ENCODE results near the gene ABCG5.

ABCG5 gene

DNA sequence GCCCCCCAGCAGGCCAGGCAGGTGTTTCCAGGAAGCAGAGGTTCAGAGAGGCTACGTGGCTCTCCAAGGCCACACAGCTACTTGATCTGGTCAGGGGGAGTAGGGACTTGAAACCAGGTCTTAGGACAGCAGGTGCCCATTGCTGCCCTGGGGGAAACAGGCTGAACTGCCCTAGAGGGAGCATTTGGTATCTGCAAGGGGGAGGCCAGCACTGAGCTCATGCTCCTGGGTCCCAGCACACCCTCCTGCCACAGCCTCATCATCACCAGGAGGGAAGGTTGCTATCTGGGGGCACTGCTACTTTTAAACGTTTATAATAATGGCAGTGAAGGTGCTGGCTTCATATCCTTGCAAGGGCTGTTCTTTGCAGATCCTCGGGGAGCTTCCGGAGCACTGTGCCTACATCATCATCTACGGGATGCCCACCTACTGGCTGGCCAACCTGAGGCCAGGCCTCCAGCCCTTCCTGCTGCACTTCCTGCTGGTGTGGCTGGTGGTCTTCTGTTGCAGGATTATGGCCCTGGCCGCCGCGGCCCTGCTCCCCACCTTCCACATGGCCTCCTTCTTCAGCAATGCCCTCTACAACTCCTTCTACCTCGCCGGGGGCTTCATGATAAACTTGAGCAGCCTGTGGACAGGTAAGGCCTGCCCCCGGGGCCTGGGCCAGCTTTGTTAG lies 36.3 kb upstream of the ABCG5 start:
- Histone ChIP-seq H3K27ac (ENCODE audit: low read length) (no peak overlapping the region), H3K4me3 (ENCODE audit: low read length) (no peak overlapping the region), H3K9ac (ENCODE audit: low read length) (no peak overlapping the region), H3K27me3 (replicated peaks; ENCODE audit: insufficient read depth, low read length) (peaks cover 17% of the 10 kb centered on the region; the same call in 1 of the 2 replicates), H3K4me2 (ENCODE audit: low read depth, low read length) (no peak overlapping the region), H3K9me3 (replicated peaks; ENCODE audit: insufficient read depth, low read length) (no peaks in the 10 kb centered on the region), H2AFZ (ENCODE audit: low read length) (no peak overlapping the region), H3K36me3 (replicated peaks; ENCODE audit: insufficient read depth, low read length) (no peaks in the 10 kb centered on the region), H3K4me1 (ENCODE audit: low read length) (no peaks in the 10 kb centered on the region), H4K20me1 (ENCODE audit: insufficient read depth, low read length) (no peaks in the 10 kb centered on the region), H3F3A (ENCODE audit: insufficient read depth, low read length) (no peaks in the 10 kb centered on the region), H3K9me2 (replicated peaks; ENCODE audit: insufficient read depth, low read length) (no peaks in the 10 kb centered on the region), H3K79me2 (ENCODE audit: low read length) (no peaks in the 10 kb centered on the region)
- no peak for DNase-seq
- TF ChIP-seq, protein P1, sequence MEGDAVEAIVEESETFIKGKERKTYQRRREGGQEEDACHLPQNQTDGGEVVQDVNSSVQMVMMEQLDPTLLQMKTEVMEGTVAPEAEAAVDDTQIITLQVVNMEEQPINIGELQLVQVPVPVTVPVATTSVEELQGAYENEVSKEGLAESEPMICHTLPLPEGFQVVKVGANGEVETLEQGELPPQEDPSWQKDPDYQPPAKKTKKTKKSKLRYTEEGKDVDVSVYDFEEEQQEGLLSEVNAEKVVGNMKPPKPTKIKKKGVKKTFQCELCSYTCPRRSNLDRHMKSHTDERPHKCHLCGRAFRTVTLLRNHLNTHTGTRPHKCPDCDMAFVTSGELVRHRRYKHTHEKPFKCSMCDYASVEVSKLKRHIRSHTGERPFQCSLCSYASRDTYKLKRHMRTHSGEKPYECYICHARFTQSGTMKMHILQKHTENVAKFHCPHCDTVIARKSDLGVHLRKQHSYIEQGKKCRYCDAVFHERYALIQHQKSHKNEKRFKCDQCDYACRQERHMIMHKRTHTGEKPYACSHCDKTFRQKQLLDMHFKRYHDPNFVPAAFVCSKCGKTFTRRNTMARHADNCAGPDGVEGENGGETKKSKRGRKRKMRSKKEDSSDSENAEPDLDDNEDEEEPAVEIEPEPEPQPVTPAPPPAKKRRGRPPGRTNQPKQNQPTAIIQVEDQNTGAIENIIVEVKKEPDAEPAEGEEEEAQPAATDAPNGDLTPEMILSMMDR (IDR thresholded peaks at IDR 0.05; ENCODE audit: low read length), result no peak
- no peak for TF ChIP-seq EZH2phosphoT487 (IDR thresholded peaks at IDR 0.05; ENCODE audit: low read length)
- no peak for TF ChIP-seq EZH2 (optimal IDR thresholded peaks at IDR 0.05; ENCODE audit: low read depth, low read length)

DNA sequence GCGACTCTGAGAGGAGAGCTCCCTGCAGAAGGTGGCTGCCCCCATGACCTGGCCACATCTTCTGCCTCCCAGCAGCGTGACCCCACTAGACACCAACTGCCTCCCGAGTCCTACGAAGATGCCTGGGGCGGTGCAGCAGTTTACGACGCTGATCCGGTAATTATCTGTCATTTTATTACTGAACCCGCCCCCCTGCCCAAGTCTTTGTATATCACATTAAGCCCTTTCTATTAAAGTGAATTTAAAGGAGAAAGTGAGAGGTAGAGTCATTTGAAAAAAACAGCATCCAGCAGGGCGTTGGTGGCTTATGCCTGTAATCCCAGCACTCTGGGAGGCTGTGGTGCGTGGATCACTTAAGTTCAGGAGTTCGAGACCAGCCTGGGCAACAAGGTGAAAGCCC lies 33.5 kb upstream of the ABCG5 start:
- DNase-seq, result no peak
- no peaks in the 10 kb centered on the region for H3K9me2 ChIP-seq (replicated peaks; ENCODE audit: insufficient read depth, low read length)
- H3K9ac ChIP-seq (ENCODE audit: low read length), result no peak overlapping the region
- H2AFZ ChIP-seq (ENCODE audit: low read length), result no peak overlapping the region
- no peaks in the 10 kb centered on the region for H3K79me2 ChIP-seq (ENCODE audit: low read length)
- peaks cover 44% of the 10 kb centered on the region for H3K27me3 ChIP-seq (replicated peaks; ENCODE audit: insufficient read depth, low read length)
- no peak overlapping the region for H3K4me3 ChIP-seq (ENCODE audit: low read length)
- no peaks in the 10 kb centered on the region for H3K36me3 ChIP-seq (replicated peaks; ENCODE audit: insufficient read depth, low read length)
- H3K4me2 ChIP-seq (ENCODE audit: low read depth, low read length), result no peak overlapping the region
- no peaks in the 10 kb centered on the region for H4K20me1 ChIP-seq (ENCODE audit: insufficient read depth, low read length)
- H3F3A ChIP-seq (ENCODE audit: insufficient read depth, low read length), result no peaks in the 10 kb centered on the region
- TF ChIP-seq EZH2 (optimal IDR thresholded peaks at IDR 0.05; ENCODE audit: low read depth, low read length) (no peak), EZH2phosphoT487 (IDR thresholded peaks at IDR 0.05; ENCODE audit: low read length) (no peak)
- TF ChIP-seq, protein P1 (IDR thresholded peaks at IDR 0.05; ENCODE audit: low read length), result no peak
- H3K9me3 ChIP-seq (replicated peaks; ENCODE audit: insufficient read depth, low read length), result no peaks in the 10 kb centered on the region
- H3K27ac ChIP-seq (ENCODE audit: low read length), result no peak overlapping the region
- no peaks in the 10 kb centered on the region for H3K4me1 ChIP-seq (ENCODE audit: low read length)

DNA sequence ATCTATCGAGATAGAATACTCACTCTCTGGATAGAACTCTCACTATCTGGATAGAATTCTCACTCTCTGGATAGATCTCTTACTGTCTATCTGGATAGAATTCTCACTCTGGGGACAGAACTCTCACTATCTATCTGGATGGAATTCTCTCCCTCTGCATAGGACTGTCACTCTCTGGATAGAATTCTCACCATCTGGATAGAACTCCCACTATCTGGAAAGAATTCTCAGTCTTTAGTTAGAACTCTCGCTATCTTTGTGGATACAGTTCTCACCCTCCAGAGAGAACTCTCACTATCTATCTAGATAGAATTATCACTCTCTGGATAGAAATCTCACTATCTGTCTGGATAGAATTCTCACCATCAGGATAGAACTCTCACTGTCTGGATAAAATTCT lies 16.7 kb upstream of the ABCG5 start:
- Histone ChIP-seq H3K4me1 (ENCODE audit: low read length) (no peaks in the 10 kb centered on the region), H3K27ac (ENCODE audit: low read length) (no peak overlapping the region), H3K79me2 (ENCODE audit: low read length) (no peaks in the 10 kb centered on the region), H2AFZ (ENCODE audit: low read length) (no peak overlapping the region), H3K9me3 (replicated peaks; ENCODE audit: insufficient read depth, low read length) (no peaks in the 10 kb centered on the region), H4K20me1 (ENCODE audit: insufficient read depth, low read length) (no peaks in the 10 kb centered on the region), H3K9me2 (replicated peaks; ENCODE audit: insufficient read depth, low read length) (no peaks in the 10 kb centered on the region), H3K4me3 (ENCODE audit: low read length) (no peak overlapping the region), H3K36me3 (replicated peaks; ENCODE audit: insufficient read depth, low read length) (no peaks in the 10 kb centered on the region), H3F3A (ENCODE audit: insufficient read depth, low read length) (no peaks in the 10 kb centered on the region), H3K27me3 (replicated peaks; ENCODE audit: insufficient read depth, low read length) (peaks cover 43% of the 10 kb centered on the region), H3K9ac (ENCODE audit: low read length) (no peak overlapping the region), H3K4me2 (ENCODE audit: low read depth, low read length) (no peak overlapping the region)
- TF ChIP-seq, protein P1 (IDR thresholded peaks at IDR 0.05; ENCODE audit: low read length), result no peak
- no peak for TF ChIP-seq EZH2 (optimal IDR thresholded peaks at IDR 0.05; ENCODE audit: low read depth, low read length)
- TF ChIP-seq EZH2phosphoT487 (IDR thresholded peaks at IDR 0.05; ENCODE audit: low read length), result no peak
- no peak for DNase-seq

Measured in MM.1S (cell line).